Dendritic cell treated with granulocyte-macrophage colony-stimulating factor and Interleukin-4, amounts not matched to agents 40 ng/mL and 50 ng/mL, for 4 days (primary cell): ENCODE results near the gene SRGAP2.
"Not testable (repeated sequence)": the region's sequence is repeated elsewhere in the genome, so short reads cannot be mapped to it uniquely, and the experiment has no call there.

Source experiments
- H3K27ac Mint-ChIP-seq: one replicate; pipeline ENCODE4 v1.8.0; 2022; ENCODE audit warnings: mild to moderate bottlenecking, mixed read lengths
- H3K27me3 Mint-ChIP-seq: one replicate; pipeline ENCODE4 v1.8.0; 2022; ENCODE audit warnings: mild to moderate bottlenecking, mixed read lengths
- H3K36me3 Mint-ChIP-seq: one replicate; pipeline ENCODE4 v1.8.0; 2022; ENCODE audit warnings: low read depth, mixed read lengths
- H3K4me1 Mint-ChIP-seq: one replicate; pipeline ENCODE4 v1.8.0; 2022; ENCODE audit warnings: low read depth, mixed read lengths
- H3K4me3 Mint-ChIP-seq: one replicate; pipeline ENCODE4 v1.8.0; 2022; ENCODE audit warnings: mild to moderate bottlenecking, moderate library complexity, mixed read lengths
- H3K9me3 Mint-ChIP-seq: one replicate; pipeline ENCODE4 v1.8.0; 2022; ENCODE audit warnings: mixed read lengths
- intact Hi-C: fragments of 100-400 bp; cut with micrococcal nuclease; formaldehyde crosslinking; loops from one replicate; pipeline ENCODE4 v1.15.0; 2022

Gene SRGAP2

DNA sequence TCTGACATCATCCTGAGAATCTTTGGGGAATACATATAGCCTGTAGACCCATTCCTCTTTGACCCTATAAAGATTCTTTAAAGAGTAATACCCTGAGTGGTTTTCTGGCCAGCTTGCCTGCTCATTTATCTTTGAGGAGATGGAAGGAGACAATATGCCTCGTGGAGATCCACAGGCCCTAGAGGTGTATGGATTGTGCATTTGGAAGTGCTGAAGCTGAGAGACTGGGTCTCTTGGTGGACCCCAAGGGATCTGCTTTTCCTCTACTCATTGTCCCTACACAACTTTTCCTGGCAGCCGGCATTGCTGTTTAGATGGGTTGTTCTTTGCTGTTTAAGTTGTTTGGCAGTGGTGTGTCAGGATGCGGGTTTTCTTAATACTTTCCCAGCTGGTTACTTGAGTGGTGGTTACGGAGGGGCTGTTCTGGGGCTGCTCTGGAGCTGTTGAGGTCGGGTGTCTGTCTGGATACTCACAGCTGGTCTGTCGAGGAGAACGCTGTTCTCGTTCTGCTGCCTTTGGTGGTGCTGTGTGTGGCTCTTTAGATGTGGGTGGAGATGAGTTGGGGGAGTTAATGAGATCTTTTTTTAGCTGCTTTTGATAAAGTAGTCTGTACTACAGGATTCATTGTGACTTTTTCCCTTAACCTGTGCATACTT, 49.5 kb downstream of the SRGAP2 start:
- H3K27ac Mint-ChIP-seq, intact Hi-C loops, H3K27me3 Mint-ChIP-seq, H3K36me3 Mint-ChIP-seq, H3K4me3 Mint-ChIP-seq, H3K9me3 Mint-ChIP-seq: not testable (repeated sequence)
- peaks cover 13% of the 10 kb centered on the region for H3K4me1 Mint-ChIP-seq
